Nephron (organoid): ENCODE data around the gene EVA1A.

ENCODE experiments used
- H3K27ac Mint-ChIP-seq, 3 experiments: 2 replicates each; pipeline ENCODE4 v1.8.0; 2020; ENCODE audit warnings: mixed read lengths in 3 of 3, mild to moderate bottlenecking in 2 of 3, moderate library complexity in 1 of 3
- H3K27me3 Mint-ChIP-seq: 2 replicates; pipeline ENCODE4 v1.8.0; 2021; ENCODE audit warnings: low read depth, mild to moderate bottlenecking, moderate library complexity, mixed read lengths
- H3K36me3 Mint-ChIP-seq: 2 replicates; pipeline ENCODE4 v1.8.0; 2020; ENCODE audit warnings: low read depth, mixed read lengths
- H3K4me1 Mint-ChIP-seq: 2 replicates; pipeline ENCODE4 v1.8.0; 2020; ENCODE audit warnings: mixed read lengths
- H3K4me3 Mint-ChIP-seq, 3 experiments: 2 replicates each; pipeline ENCODE4 v1.8.0; 2020; ENCODE audit warnings: mild to moderate bottlenecking in 3 of 3, mixed read lengths in 3 of 3, moderate library complexity in 2 of 3
- H3K9me3 Mint-ChIP-seq: 2 replicates; pipeline ENCODE4 v1.8.0; 2020; ENCODE audit warnings: mixed read lengths
- CTCF ChIP-seq, 3 experiments: fragments of 200-600 bp; sonication (generic); IDR thresholded peaks; one replicate each; pipeline ENCODE4 v1.5.0; 2021; ENCODE audit warnings: antibody characterized with exemption in 3 of 3; ENCODE audit not compliant: unreplicated experiment in 3 of 3

EVA1A gene

DNA sequence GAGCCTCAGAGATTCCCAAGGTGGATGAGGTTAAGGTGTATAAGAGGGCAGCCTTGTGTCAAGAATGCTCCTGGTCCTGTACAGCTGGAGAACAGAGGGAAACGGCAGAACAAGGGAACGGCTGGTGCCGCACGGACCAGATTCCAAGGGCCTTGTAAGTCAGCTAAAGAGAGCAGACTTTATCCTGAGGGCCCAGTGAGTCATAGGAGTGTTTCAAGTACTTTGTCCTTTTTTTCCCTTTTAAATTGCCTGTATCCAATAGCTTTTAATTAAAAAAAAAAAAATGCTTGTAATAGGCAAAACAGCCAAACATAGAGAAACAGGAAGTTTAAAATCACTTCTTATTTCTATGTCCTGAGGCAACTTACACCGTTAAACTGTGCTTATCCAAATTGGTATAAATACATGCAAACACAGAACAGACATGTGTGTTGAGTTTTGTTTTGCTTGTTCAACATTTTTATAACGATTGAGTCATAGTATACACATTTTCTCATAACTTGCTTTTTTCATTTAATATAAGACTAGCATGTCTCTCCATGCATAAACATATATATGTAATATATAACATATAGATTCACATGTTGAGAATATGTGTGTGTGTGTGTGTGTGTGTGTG lies 42.1 kb upstream of the EVA1A start:
- no peak overlapping the region for H3K4me3 Mint-ChIP-seq
- no peak for TF ChIP-seq CTCF (IDR thresholded peaks at IDR 0.05; ENCODE audit: unreplicated experiment in 3 of 3)
- H3K27ac Mint-ChIP-seq, result no peak overlapping the region
- H3K27me3 Mint-ChIP-seq, result peaks cover 5% of the 10 kb centered on the region
- no peaks in the 10 kb centered on the region for H3K9me3 Mint-ChIP-seq
- peaks cover 10% of the 10 kb centered on the region for H3K4me1 Mint-ChIP-seq
- no peaks in the 10 kb centered on the region for H3K36me3 Mint-ChIP-seq

GRCh38 chr2:75600461-75601011 lies 39.8 kb upstream of the EVA1A start:
- Mint-ChIP-seq H3K36me3 (no peaks in the 10 kb centered on the region), H3K4me1 (peaks cover 12% of the 10 kb centered on the region), H3K27ac (peak overlapping the region in 2 of 3 experiments; percentile 22 to 40), H3K4me3 (no peak overlapping the region), H3K27me3 (no peaks in the 10 kb centered on the region), H3K9me3 (no peaks in the 10 kb centered on the region)
- no peak for TF ChIP-seq CTCF (IDR thresholded peaks at IDR 0.05; ENCODE audit: unreplicated experiment in 3 of 3)

DNA sequence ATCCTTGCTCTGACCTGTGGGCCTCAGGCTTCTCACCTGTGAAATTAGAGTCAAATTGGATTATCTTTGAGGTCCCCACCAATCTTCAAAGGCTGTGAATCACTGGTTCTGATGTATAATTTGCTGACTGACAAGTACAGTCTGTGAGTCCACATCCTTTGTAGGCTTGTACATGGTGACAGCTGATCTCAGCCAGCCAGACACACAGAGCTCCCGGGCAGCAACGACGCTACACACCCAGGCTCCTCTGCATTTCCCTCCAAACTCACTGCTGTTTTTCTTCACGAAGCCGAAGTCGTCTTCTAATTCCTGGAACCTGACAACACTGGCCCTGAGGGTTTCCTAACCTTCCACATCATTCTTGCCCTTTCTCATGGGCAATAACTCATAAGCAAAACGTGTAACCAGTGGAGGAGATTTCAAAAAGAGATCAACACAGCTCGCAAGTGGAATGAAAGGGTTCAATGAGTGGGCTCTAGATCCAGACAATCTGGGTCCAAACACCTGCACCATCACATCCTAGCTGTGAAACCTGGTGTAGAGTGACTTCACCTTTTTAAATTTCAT lies 37.9 kb upstream of the EVA1A start:
- no peak for TF ChIP-seq CTCF (IDR thresholded peaks at IDR 0.05; ENCODE audit: unreplicated experiment in 3 of 3)
- no peaks in the 10 kb centered on the region for H3K9me3 Mint-ChIP-seq
- no peak overlapping the region for H3K4me3 Mint-ChIP-seq
- peak overlapping the region in 2 of 3 experiments; percentile 47 to 56 for H3K27ac Mint-ChIP-seq
- no peaks in the 10 kb centered on the region for H3K27me3 Mint-ChIP-seq
- H3K36me3 Mint-ChIP-seq, result no peaks in the 10 kb centered on the region
- H3K4me1 Mint-ChIP-seq, result peaks cover 23% of the 10 kb centered on the region

GRCh38 chr2:75597949-75598348 lies 37.2 kb upstream of the EVA1A start:
- Mint-ChIP-seq H3K27ac (no peak overlapping the region), H3K9me3 (no peaks in the 10 kb centered on the region), H3K27me3 (no peaks in the 10 kb centered on the region), H3K4me3 (no peak overlapping the region), H3K36me3 (no peaks in the 10 kb centered on the region), H3K4me1 (peaks cover 23% of the 10 kb centered on the region)
- TF ChIP-seq CTCF (IDR thresholded peaks at IDR 0.05; ENCODE audit: unreplicated experiment in 3 of 3), result no peak

DNA sequence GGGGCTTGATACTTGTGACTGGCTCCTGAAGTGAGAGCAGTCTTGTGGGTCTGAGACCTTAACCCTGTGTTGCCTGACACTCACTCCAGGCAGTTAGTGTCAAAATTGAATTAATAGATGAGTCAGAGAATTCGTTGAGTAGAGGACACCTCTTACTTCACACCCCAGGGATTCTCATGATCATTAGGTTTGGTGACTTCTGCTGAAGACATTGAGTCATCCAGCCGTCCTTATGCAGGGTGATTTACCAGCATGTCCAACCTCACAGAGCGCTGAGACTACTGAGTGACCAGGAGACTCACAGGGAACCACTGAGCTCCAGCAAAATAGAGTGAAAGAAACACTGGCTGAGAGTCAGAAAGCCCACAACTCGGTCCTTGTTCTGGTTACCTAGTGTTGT lies 36.0 kb upstream of the EVA1A start:
- no peaks in the 10 kb centered on the region for H3K27me3 Mint-ChIP-seq
- no peak for TF ChIP-seq CTCF (IDR thresholded peaks at IDR 0.05; ENCODE audit: unreplicated experiment in 3 of 3)
- H3K4me3 Mint-ChIP-seq, result no peak overlapping the region
- no peaks in the 10 kb centered on the region for H3K36me3 Mint-ChIP-seq
- peaks cover 27% of the 10 kb centered on the region for H3K4me1 Mint-ChIP-seq
- H3K27ac Mint-ChIP-seq, result peak overlapping the region; percentile 92 to 94 (median 93)
- no peaks in the 10 kb centered on the region for H3K9me3 Mint-ChIP-seq
